Stimulated activated CD4-positive, alpha-beta T cell treated with anti-CD3 and anti-CD28 coated beads, Interleukin-1b, Interleukin-23, amount 100 ng/mL, for 1 hour (primary cell): ENCODE data around the gene AUTS2.

ENCODE experiments used
- DNase-seq, 2 donors: peaks; one replicate each; pipeline ENCODE4 v3.0.0-alpha.2; 2020; ENCODE audit warnings: low read depth in 2 of 2

The AUTS2 gene

DNA sequence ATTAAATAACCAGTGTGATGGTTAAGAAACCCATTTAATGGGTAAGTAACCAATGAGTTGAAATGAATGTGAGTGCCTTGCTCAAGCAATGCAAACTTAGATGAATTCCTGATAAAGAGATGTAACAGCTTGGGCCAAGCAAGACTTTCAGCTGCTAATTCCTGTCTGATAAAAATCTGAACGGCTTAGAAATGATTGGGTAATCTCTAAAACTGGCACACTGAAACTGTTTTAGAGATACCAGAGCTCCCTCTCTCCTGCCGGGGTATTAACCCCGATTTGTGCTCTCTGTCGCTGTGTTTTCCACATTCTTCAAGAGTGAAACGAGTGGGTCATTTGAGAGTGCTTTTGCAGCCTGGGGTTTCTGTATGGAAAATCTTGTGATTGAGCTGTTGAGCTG lies 998.8 kb downstream of the AUTS2 start:
- no peak for DNase-seq

DNA sequence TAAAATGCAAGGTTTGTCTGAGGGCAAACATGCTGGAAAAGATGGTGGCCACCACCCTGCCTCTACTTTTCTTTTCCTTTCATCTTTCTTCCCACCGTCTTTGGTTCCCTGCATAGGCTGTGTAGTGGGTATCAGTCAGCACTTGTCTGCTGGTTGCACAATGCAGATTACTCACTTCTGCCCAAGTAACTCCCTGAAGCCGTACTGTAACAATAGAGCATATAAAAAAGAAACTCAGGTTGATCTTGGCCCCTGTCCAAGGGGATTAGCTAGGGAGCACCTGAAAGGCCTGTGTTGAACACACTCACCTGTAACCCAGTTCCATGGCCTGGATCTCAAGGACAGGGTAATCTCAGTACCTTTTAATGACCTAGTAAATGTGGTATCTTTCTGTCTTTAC lies 1000.7 kb downstream of the AUTS2 start:
- no peak for DNase-seq

DNA sequence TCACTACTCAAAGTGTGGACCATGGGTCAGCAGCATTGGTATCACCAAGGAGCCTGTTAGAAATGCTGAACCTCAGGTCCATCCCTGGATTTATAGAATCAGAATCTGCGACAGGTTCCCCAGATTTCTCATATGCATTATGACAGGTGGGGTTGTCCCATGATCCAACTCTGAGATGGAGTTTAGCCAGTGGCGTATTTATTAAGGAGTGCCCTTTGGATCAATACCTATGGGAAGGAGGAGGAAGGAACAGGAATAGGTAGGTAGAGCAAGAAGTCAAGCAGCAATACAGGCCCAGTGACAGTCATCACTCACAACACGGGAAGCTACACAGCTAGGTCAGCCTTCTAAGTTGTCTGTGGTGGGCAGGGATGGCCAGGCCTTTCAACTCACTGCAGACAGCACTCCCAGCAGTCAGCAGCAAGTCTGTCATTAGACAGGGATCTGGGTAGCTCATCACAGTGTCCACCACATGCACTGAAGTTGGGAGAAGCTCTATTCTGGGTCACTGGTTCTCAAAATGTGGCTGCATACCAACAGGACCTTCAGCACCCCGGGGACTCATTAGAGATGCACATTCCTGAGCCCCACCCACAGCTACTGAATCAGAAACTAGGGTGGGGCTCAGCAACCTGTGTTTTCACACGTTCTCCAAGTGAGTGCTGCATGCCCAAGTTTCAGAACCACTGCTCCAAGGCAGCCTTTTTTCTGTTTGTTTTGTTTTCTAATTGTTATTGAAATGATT lies 1001.3 kb downstream of the AUTS2 start:
- no peak for DNase-seq

DNA sequence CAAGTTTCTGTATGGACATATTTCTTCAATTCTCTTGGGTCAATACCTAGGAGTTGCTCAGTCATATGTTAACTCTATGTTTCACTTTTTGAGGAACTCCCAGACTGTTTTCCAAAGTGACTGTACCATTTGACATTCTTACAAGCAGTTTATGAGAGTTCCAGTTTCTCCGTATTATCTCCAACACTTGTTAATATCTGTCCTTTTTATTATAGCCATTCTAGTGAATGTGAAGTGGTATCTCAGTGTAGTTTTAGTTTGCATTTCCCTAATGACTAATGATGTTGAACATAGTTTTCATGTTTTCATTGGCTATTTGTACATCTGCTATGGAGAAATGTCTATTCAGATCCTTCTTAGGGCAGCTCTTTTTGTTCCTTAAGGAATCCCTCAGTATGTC lies 1002.7 kb downstream of the AUTS2 start:
- no peak for DNase-seq

DNA sequence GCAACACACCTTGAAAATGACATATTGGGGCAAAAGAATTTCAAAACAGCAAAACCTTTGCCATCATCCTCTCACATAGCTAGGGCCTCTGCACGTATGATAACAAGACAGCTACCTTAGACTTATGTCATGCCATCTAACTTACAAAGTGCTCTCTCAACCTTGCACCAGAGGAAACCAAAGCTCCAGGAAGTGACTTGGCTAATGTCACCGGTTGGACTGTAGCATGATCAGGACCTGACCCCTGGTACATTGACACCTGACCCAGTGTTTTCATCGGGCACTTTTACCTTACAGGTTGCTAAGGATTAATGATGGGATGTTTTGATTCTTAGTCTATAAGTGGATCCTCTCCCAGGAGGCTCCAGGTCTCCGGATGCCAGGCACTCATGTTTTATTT lies 1003.8 kb downstream of the AUTS2 start:
- no peak for DNase-seq

DNA sequence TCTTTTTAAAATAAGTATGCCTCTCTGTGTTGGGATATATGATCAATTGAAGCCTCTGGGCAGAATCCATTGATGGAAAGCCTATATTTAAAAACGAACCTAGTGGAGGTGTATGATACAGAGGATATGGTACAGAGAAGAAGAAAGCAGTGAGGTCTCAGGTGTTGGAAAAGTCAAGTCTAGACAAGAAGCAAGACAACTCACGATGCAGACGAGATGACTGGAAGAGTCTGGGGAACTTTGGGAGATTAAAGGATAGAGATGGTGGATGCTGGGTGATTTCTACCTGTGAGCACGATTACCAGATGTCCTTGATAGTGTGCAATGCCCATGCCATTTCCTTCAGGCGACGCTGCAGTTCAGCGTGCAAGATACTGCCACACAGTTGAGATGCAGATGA lies 1009.0 kb downstream of the AUTS2 start:
- no peak for DNase-seq

DNA sequence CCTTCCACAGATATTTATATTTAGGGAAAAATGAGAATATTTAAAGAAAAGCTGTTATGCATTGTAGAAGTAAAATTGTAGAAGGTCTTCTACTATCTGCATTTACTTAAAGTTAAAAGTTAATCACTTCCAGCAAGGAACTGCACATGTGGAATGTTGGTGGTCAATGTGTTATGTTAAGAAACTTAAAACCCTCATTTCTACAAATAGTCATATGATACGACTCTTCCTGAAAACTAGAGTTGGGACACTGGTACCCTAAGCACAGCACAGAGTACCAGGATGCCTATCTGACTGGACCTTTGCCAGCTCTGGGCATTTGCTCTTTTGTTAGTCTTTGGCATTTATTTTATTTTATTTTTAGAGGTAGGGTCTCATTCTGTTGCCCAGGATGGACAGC lies 1009.5 kb downstream of the AUTS2 start:
- DNase-seq, result no peak

DNA sequence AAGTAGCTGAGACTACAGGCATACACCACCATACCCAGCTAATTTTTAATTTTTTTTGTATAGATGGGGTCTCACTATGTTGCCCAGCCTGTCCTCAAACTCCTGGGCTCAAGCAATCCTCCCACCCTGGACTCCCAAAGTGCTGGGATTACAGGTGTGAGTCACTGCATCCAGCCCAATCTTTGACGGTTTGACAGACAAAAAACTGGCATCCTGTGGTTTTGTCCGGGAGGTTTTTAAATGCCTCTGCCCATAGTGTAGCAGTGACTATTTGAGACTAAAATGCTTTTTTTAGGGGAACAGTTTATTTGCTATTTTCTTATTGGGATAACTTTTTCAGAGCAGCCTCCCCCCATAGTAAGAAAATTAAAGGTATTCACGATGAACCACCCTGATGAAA lies 1010.0 kb downstream of the AUTS2 start:
- DNase-seq, result no peak

DNA sequence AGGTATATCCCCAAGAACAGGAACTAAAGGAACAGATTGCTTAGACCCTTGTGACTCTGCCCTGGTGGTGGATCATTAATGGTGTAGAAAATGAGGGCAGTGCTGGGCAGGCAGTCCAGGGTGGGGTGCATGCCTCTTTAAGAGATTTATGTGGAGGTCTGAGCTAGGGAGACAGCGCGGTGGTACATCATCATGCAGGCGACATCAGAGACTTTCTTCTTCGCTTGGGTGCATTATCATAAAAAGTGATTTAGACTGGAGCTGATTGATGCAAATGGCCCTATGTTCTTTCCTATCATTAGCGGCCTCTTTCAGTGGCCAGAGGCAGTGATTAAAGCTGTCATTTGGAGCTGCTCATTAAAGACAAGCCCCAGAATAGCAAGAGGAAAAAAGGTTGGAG lies 1014.5 kb downstream of the AUTS2 start:
- DNase-seq, result no peak

DNA sequence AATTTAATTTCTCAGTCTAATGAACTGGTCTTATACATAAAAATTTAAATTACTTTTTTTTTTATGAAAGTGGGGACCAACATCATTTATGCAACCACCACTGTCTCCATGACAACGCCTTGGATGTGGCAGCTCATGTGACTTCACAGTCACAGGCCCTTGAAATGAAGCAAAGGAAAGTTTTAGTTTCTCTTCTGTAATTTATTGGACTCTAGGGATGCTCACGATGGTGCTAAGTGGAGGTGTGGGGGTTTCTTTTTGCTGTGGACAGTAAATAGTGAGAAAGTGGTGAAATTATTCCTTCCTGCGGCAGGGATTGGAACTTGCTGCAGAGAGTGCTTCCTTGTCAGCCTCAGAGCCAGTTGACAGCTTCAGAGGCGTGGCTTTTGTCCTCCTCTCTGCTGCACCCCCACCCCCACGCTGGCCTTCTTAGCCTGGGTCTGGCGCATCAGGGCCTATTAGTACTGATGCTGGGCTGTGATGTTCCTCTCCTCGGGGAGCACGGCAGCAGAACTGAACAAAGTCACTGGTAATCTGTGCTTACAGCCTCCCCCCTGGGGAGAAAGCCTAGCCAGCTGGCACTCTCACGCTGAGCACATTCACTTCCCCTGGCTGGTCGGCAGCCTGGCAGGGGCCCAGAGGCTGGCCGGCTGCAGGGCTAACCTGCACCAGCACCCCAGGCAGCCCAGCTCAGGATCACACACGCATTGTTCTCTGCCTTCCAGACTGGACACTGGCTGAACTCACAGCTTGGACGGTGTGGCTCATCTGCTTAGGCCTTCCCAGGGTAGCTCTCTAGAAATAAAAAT lies 1016.2 kb downstream of the AUTS2 start:
- no peak for DNase-seq

DNA sequence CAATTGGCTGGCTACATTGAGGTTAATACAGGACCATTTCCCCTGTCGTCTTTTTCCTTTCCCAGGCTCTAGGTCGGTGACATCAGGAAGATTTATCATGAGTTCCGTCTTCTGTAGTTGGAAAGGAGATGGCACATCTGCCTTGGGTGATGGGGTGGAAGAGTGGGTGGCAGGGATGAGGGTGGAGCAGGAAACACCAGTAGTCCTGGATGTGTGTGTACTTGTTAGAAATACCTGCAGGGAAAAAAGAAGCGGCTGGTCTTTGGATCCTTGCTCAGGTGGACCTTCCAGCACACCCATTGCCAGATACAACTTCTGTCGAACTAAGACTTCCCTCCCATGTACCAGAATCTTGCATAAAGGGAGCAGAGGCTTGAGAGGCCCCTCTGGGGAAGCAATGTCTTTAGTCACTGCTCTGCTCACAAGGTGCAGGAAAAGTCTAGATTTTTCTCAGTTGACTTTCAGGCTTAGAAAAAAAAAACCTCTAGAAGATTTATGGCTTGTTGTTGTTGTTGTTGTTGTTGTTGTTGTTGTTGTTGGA lies 1016.9 kb downstream of the AUTS2 start:
- DNase-seq, result no peak

DNA sequence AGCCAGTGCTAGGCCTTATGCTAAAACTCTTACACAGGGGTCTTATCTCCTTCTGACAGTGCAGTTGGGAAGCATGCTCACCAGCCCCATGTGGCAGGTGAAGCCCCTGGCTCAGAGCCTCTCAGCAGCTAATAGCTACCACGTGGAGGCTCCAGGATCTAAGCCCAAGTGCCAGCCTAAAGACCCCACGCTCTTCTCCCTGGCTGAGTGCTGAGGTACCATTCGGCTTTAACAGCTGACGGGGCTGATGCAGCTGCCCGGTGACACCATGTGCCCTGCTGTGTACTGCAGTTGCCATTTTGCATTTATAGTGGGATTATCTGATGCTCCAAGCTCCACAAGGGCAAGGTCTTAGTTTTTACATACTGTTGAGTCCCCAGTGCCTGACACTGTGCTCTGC lies 1017.9 kb downstream of the AUTS2 start:
- DNase-seq, result no peak

DNA sequence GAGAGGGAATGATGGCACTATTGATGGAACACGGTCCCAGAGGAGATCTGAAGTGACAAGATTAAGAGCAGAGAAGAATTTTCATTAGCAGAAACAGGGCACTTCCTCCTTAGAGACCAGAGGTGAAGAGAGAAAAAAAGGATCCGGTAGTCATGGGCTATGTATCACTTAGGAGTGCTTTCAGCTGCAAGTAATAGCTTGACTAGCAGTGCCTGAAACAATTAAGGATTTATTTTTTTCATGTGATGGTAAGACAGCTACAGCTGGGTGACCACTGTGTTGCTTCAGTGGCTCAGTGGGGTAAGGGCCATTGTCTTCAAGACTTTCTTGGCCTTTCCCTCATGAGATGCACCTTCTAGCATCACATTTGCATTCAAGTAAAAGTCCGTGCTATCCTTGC lies 1018.5 kb downstream of the AUTS2 start:
- no peak for DNase-seq

DNA sequence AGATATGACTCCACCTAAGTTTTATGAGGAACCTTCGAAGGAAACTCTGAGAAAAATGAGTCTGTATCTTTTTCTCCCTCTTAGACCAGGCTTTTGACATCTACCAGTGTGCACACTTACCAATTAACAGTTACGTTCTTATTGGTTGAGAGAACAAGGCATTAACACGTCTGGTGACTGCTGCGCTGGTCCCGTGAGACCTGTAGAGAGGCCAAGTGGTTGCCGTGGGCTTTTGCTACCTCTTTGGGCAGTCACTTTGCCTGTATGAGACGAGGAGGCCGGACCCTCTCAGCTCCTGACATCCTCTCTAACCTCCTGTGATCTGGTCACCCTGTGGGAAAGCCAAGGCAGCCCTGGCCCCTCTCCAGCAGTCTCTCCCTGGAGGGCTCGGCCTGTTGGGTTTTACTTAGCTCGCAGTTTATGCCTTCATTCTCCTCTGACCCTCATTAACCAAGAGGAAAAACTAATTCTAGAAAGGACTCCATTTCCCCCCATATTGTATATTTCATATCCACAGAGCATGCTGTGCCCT lies 1019.8 kb downstream of the AUTS2 start:
- DNase-seq, result no peak

DNA sequence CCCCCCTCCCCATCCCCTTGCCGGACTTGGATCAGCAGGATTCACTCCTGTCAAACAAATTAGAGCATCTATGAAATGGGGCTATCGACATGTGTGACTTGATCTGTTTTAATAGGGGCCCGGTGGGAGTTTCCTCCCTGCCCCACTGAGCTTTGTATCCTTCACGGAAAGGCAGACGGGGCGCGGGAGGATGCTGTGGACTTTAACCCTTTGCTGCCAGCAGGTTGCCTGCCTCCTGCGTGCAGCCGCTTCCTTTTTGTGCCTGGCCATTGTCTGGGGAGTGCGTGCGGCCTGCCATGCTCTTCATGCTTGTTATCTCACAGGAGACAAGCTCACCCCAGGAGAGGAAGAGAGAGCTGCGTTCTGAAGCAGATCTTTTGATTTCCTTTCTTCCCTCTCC lies 1020.9 kb downstream of the AUTS2 start:
- no peak for DNase-seq

DNA sequence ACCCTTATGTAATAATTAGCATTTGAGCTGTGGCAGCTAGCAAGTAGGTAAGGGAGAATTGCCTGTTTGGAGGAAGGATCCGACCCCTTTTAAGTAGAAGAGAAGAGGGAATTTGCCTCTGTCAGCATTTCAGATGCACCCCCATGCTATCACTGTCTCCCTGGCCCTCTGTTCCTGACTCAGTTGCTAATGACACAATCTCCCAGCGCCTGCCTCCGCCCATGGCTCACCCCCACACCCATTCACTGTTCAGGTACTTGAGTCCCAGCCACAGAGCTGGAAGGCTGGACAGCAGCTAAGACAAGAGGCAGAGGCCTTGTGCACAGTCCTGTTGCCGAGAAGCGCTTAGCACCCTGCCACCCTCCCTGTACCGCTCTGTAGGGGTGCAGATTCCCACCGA lies 1021.4 kb downstream of the AUTS2 start:
- DNase-seq, result no peak

DNA sequence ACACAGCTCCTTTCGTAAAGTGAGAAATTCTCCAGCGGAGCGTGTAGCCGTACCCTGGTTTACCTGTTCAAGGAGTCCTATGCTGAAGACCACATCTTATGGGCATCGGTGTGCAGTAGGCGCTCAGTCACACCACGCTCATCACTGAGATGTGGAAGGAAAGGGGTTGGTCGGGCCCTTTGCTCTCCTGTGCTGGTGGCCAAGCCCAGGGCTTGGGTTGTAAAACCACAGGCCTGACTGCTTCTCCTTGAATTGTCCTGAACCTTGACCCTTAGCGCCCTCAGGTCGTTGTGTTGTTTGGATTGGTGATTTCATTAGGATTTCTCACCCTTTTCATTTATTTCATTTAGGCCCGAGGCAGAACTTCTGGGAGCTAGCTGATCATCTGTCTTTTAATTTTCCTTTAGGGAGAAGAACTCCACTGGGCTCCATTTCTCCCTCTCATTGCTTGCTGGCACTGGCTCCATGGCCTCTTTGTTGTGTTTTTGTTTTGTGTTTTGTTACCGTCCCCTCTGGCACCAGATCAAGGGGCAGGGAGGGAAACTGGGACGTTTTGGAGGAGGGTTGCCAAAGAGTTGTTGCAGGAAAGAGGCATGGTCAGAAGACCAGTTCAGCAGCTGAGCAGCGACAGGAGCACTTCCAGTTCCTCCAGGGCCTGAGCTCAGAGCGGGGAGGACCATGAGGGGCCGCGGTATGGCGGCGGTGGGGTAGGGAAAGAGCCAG lies 1022.2 kb downstream of the AUTS2 start:
- no peak for DNase-seq

DNA sequence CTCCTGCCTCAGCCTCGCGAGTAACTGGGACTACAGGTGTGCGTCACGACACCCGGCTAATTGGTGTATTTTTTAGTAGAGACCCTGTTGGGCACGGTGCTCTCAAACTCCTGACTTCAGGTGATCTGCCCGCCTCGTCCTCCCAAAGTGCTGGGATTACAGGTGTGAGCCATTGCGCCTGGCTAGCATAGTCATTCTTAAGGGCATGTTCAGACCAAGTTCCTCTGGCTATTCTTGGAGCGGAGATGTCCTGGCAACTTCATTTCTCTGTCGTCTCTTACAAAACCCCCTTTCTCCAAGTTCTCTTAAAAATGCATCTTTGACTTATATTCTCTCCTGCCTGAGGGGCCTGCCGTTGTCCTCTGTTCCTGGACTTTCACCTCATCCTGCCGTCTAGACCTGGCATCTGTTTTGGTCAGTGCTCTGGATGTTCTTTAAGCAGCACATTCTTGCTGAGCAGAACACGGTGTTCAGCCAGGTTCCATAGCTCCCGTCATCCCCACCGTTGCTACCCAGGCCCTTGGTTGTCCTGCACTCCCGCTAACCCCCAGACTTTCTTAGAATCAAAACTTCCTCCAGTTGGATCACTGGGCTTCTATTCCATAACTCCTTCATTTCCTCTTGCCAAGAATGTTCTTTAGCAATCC lies 1023.8 kb downstream of the AUTS2 start:
- no peak for DNase-seq

DNA sequence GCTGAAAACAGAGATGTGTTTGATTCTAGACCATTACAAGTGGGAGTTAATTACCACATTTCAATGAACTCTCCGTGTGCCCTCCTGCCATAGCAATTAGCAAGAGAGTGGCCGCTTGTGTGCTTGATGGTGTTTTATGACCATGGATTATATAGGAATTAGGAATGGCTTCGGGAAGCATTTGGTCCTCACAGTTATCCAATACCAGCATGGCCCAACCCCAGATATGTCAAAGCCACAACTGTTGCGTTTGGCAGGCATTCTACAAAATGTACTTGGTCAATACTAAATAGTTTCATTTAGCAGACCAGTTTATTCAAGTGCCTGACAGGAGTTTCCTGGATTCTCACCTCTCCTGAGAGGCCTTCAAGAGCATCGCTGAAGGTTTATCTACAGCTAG lies 1024.7 kb downstream of the AUTS2 start:
- DNase-seq, result no peak

DNA sequence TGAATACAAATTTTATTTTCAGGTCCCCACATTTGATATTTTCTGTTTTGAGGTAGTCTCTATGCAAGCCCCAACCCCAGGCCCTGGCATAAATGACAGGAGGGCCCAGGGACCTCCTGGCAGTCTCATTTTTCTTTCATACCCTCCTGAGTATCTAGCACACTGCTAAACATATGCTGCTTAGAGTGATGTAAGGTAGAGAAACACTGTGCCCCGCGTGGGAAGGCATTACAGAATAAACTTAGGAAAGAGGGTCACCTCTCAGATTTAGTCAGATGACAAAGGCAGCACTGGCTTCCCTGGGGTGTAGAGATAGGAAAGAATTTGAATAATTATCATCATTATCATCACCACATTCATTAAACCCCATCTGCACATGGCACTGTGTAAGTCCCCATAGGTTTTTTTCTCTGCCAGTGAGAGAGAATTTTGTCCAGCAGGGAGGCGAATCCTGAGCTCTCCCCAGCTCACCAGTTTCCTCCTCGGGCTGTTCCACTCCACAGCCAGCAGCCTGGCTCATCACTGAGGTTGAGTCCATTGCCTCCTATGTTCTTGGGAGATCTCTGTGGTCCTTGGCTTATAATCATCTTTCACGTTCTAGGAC lies 1026.3 kb downstream of the AUTS2 start:
- DNase-seq, result no peak

DNA sequence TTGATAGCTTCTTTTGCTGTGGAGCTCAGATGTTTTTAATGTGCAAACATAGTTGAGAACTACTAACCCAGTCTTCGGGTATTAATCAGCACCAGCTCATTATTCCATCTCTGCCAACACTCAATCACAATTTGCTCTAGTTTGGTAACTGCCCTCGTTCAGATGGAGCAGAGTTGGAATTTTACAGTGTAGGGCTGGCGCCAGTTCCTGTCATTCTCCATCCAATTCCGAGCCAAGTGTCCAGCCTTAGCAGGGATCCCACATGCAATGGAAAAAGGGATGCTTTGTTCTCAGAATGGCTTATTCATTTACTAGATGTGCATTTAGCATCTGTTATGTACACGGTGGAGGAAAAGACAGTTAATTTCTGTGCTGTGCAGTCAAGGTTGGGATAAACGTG lies 1029.2 kb downstream of the AUTS2 start:
- DNase-seq, result no peak
